Kasumi-1 (cell line): ENCODE data around the gene LSR.
"Not testable (repeated sequence)": the region's sequence is repeated elsewhere in the genome, so short reads cannot be mapped to it uniquely, and the experiment has no call there.

Experiments
- DNase-seq, 2 experiments: peaks; one replicate each; lab custom pipeline; 2025; lab: John Stamatoyannopoulos, UW

The LSR gene

GRCh38 chr19:35286101-35286500 is 37.3 kb downstream of the LSR start:
- not testable (repeated sequence) for DNase-seq

GRCh38 chr19:35287713-35288112 is 38.9 kb downstream of the LSR start:
- no peak for DNase-seq

GRCh38 chr19:35288331-35288730 is 39.5 kb downstream of the LSR start:
- DNase-seq = no peak

- DNase-seq = no peak
These were observed 40.1 kb downstream of the LSR start for GRCh38 chr19:35288906-35289305.

GRCh38 chr19:35290381-35291127 is 41.8 kb downstream of the LSR start:
- DNase-seq = no peak

- no peak for DNase-seq
These were observed 42.5 kb downstream of the LSR start for GRCh38 chr19:35291259-35291658.

GRCh38 chr19:35291916-35292315 is 43.1 kb downstream of the LSR start, which contains the start of gene MAG:
Gene MAG, plus strand, starts transcription at chr19:35292161. Its CDS starts 3,248 bp downstream, at chr19:35295409.
- no peak for DNase-seq

- no peak for DNase-seq
These were observed 43.9 kb downstream of the LSR start for GRCh38 chr19:35292421-35293362.

- DNase-seq = no peak
These were observed 44.5 kb downstream of the LSR start for GRCh38 chr19:35293363-35293739.

- no peak for DNase-seq
These were observed 45.0 kb downstream of the LSR start for GRCh38 chr19:35293808-35294207.

GRCh38 chr19:35294328-35294727 is 45.5 kb downstream of the LSR start:
- no peak for DNase-seq

GRCh38 chr19:35294859-35295791 is 46.3 kb downstream of the LSR start:
- no peak for DNase-seq

- DNase-seq = no peak
These were observed 47.1 kb downstream of the LSR start for GRCh38 chr19:35295792-35296462.

- DNase-seq = no peak
These were observed 48.1 kb downstream of the LSR start for GRCh38 chr19:35296644-35297514.

- DNase-seq = no peak
These were observed 48.7 kb downstream of the LSR start for GRCh38 chr19:35297515-35297848.

- no peak for DNase-seq
These were observed 49.1 kb downstream of the LSR start for GRCh38 chr19:35297922-35298321.

- DNase-seq = no peak
These were observed 49.8 kb downstream of the LSR start for GRCh38 chr19:35298561-35298972.

GRCh38 chr19:35299523-35300338 is 50.9 kb downstream of the LSR start:
- DNase-seq = no peak

GRCh38 chr19:35300339-35300649 is 51.5 kb downstream of the LSR start:
- DNase-seq = no peak

GRCh38 chr19:35301961-35302360 is 53.2 kb downstream of the LSR start:
- no peak for DNase-seq
